Parathyroid adenoma (tissue), 2 donors: Measurements from ENCODE around the gene PIGC.

Experiments used
- H2AFZ ChIP-seq: fragments of 300-600 bp; sonication (generic); one replicate; pipeline ENCODE4 v1.7.0; 2017; ENCODE audit warnings: antibody characterized with exemption, mild to moderate bottlenecking
- H3K27ac ChIP-seq: fragments of 300-600 bp; sonication (generic); one replicate; pipeline ENCODE4 v1.7.0; 2017
- H3K27me3 ChIP-seq: fragments of 300-600 bp; sonication (generic); one replicate; pipeline ENCODE4 v1.7.0; 2017; ENCODE audit warnings: low read length; ENCODE audit not compliant: control insufficient read depth, insufficient read depth
- H3K36me3 ChIP-seq: fragments of 300-600 bp; sonication (generic); one replicate; pipeline ENCODE4 v1.7.0; 2017; ENCODE audit warnings: low read length; ENCODE audit not compliant: control insufficient read depth, insufficient read depth
- H3K4me1 ChIP-seq: fragments of 300-600 bp; sonication (generic); one replicate; pipeline ENCODE4 v1.7.0; 2017; ENCODE audit warnings: control low read depth
- H3K4me2 ChIP-seq: fragments of 300-600 bp; sonication (generic); one replicate; pipeline ENCODE4 v1.7.0; 2017; ENCODE audit warnings: low read length
- H3K4me3 ChIP-seq: fragments of 300-600 bp; sonication (generic); one replicate; pipeline ENCODE4 v1.7.0; 2017; ENCODE audit warnings: low read depth, low read length
- H3K79me2 ChIP-seq: fragments of 300-600 bp; sonication (generic); one replicate; pipeline ENCODE4 v1.7.0; 2017; ENCODE audit warnings: control low read depth
- H3K9ac ChIP-seq: fragments of 300-600 bp; sonication (generic); one replicate; pipeline ENCODE4 v1.7.0; 2017; ENCODE audit warnings: mild to moderate bottlenecking
- H3K9me3 ChIP-seq: fragments of 300-600 bp; sonication (generic); one replicate; pipeline ENCODE4 v1.7.0; 2017; ENCODE audit warnings: low read length; ENCODE audit not compliant: control insufficient read depth
- CTCF ChIP-seq: fragments of 300-600 bp; sonication (generic); IDR thresholded peaks from one replicate; pipeline ENCODE4 v1.7.0; 2017; ENCODE audit warnings: antibody characterized with exemption, mild to moderate bottlenecking
- donor health status: primary hyperparathyroidism.

The PIGC gene

GRCh38 chr1:172414331-172414730 lies 29.5 kb downstream of the PIGC start:
- Histone ChIP-seq H3K27me3 (no peaks in the 10 kb centered on the region), H3K79me2 (no peaks in the 10 kb centered on the region), H2AFZ (no peak overlapping the region), H3K4me3 (no peak overlapping the region), H3K36me3 (no peaks in the 10 kb centered on the region), H3K9ac (no peak overlapping the region), H3K9me3 (no peaks in the 10 kb centered on the region), H3K27ac (no peak overlapping the region), H3K4me2 (no peak overlapping the region), H3K4me1 (no peaks in the 10 kb centered on the region)
- TF ChIP-seq CTCF, result no peak

GRCh38 chr1:172411791-172412338 lies 32.0 kb downstream of the PIGC start:
- no peak for TF ChIP-seq CTCF
- no peaks in the 10 kb centered on the region for H3K4me1 ChIP-seq

GRCh38 chr1:172410027-172410426 lies 33.8 kb downstream of the PIGC start:
- no peak overlapping the region for H2AFZ ChIP-seq
- no peaks in the 10 kb centered on the region for H3K36me3 ChIP-seq
- H3K27ac ChIP-seq, result no peak overlapping the region
- no peak overlapping the region for H3K9ac ChIP-seq
- H3K4me2 ChIP-seq, result no peak overlapping the region
- H3K27me3 ChIP-seq, result no peaks in the 10 kb centered on the region
- no peaks in the 10 kb centered on the region for H3K9me3 ChIP-seq
- H3K4me3 ChIP-seq, result no peak overlapping the region
- TF ChIP-seq CTCF, result no peak
- no peaks in the 10 kb centered on the region for H3K79me2 ChIP-seq
- no peaks in the 10 kb centered on the region for H3K4me1 ChIP-seq

More at GRCh38 chr1:172411791-172412338, 32.0 kb downstream of the PIGC start:
- no peaks in the 10 kb centered on the region for H3K9me3 ChIP-seq
- no peak overlapping the region for H3K4me3 ChIP-seq
- no peaks in the 10 kb centered on the region for H3K79me2 ChIP-seq
- H3K9ac ChIP-seq, result no peak overlapping the region
- H3K27me3 ChIP-seq, result no peaks in the 10 kb centered on the region
- no peaks in the 10 kb centered on the region for H3K36me3 ChIP-seq
- H3K27ac ChIP-seq, result no peak overlapping the region
- no peak overlapping the region for H2AFZ ChIP-seq
- H3K4me2 ChIP-seq, result no peak overlapping the region

- Histone ChIP-seq H3K9me3 (no peaks in the 10 kb centered on the region), H3K36me3 (no peaks in the 10 kb centered on the region), H3K27me3 (no peaks in the 10 kb centered on the region), H3K9ac (no peak overlapping the region), H2AFZ (no peak overlapping the region), H3K4me3 (no peak overlapping the region), H3K27ac (no peak overlapping the region), H3K79me2 (no peaks in the 10 kb centered on the region), H3K4me1 (no peaks in the 10 kb centered on the region), H3K4me2 (no peak overlapping the region)
- no peak for TF ChIP-seq CTCF
These were observed 34.9 kb downstream of the PIGC start for GRCh38 chr1:172408958-172409357.

- H3K79me2 ChIP-seq, result no peaks in the 10 kb centered on the region
- no peaks in the 10 kb centered on the region for H3K27me3 ChIP-seq
- no peak for TF ChIP-seq CTCF
- no peaks in the 10 kb centered on the region for H3K9me3 ChIP-seq
- H3K4me3 ChIP-seq, result no peak overlapping the region
- no peak overlapping the region for H3K4me2 ChIP-seq
- no peaks in the 10 kb centered on the region for H3K36me3 ChIP-seq
- no peaks in the 10 kb centered on the region for H3K4me1 ChIP-seq
- no peak overlapping the region for H3K27ac ChIP-seq
- H2AFZ ChIP-seq, result no peak overlapping the region
- H3K9ac ChIP-seq, result no peak overlapping the region
These were observed 36.9 kb downstream of the PIGC start for GRCh38 chr1:172406968-172407367.
